Fibroblast of pulmonary artery (primary cell): ENCODE results near the gene STEAP1.

ENCODE experiments used
- DNase-seq: peaks from one replicate; pipeline ENCODE4 v3.0.0-alpha.2; 2010; ENCODE audit warnings: low read depth
- H3K4me3 ChIP-seq: replicated peaks from 2 replicates; pipeline ENCODE4 v1.5.1; 2011; ENCODE audit warnings: low read depth, mild to moderate bottlenecking, control low read depth, low read length, moderate library complexity
- CTCF ChIP-seq: IDR thresholded peaks from 2 replicates; pipeline ENCODE4 v1.5.1; 2011; ENCODE audit warnings: mild to moderate bottlenecking, control low read depth, low read length, inconsistent platforms; ENCODE audit errors: missing control alignments

STEAP1 gene

GRCh38 chr7:90169891-90170290 lies 15.6 kb downstream of the STEAP1 start:
- no peak for DNase-seq
- no peak overlapping the region for H3K4me3 ChIP-seq
- no peak for TF ChIP-seq CTCF

- DNase-seq = no peak
- H3K4me3 ChIP-seq = no peak overlapping the region
- TF ChIP-seq CTCF = no peak
These were observed 17.9 kb downstream of the STEAP1 start for GRCh38 chr7:90172121-90172520.

- TF ChIP-seq CTCF = no peak
- no peak overlapping the region for H3K4me3 ChIP-seq
- DNase-seq = no peak
These were observed 18.4 kb downstream of the STEAP1 start for GRCh38 chr7:90172624-90173023.

DNA sequence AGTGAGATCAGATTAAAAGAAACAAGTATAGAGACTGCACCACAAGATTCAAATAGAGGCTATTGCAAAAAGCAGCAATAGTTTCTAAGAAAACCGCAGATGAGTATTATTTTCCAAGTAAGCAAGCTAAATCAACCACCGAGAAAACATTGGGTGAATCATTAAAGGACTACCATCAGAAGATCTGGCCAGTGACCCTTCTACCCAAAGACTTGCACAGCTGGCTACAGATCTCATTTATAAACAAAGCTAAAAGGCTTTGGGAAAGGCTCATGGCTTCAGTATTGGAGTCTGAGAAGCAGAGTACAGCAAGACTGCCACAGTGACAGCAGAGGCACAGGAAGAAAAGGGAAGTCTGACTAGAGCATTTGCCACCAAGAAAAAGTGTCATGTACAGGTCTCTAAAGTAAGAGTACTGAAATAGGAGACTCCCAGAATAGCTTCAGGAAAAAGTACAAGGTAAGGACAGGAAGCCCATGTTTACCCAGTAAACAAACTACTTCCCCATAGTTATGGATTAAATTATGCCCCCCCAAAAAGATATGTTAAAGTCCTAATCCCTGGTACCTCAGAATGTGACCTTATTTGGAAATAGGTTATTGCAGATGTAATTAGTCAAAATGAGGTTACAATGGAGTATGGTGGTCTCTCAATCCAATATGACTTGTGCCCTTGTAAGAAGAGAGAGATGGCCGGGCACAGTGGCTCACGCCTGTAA lies 19.0 kb downstream of the STEAP1 start:
- DNase-seq = no peak
- no peak overlapping the region for H3K4me3 ChIP-seq
- TF ChIP-seq CTCF = no peak

DNA sequence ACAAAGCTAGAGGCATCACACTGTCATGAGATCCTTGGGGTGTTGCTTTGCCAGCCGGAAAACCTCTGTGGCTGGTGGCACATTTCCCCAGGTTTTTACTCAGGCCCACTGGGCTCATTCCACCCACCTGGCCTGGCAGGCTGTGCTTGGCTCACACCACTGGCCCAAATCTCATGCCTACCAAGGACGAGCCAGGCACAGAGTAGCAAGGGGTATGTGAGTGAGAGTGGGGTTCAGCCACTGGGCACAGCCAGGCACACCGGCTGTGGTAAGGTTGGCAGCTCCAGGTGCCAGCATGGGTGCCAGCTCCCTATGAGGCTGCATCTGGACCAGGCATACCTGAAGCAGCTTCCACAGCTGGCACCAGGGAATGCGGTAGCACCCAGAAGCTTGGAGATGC lies 21.4 kb downstream of the STEAP1 start:
- DNase-seq = no peak
- H3K4me3 ChIP-seq = no peak overlapping the region
- no peak for TF ChIP-seq CTCF

GRCh38 chr7:90176195-90176594 lies 21.9 kb downstream of the STEAP1 start:
- no peak overlapping the region for H3K4me3 ChIP-seq
- no peak for TF ChIP-seq CTCF
- no peak for DNase-seq

DNA sequence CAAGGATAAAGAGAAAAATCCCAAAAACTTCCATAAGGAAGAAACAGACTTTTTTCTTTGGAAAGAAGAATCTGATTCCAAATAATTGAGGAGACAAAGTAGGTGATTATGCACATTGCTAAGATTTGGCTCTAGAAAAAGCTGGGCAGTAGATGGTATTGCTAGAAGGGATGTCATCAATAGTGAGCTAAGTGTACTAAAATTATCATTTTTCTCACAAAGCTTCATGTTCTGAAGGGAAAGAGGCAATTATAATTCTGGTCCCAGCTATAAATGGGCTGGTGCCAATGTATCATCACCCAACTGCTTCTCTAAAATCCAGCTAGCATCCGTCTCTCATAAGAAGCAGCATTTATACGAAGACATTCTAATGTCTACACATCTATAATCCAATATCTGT lies 23.9 kb downstream of the STEAP1 start:
- no peak for TF ChIP-seq CTCF
- DNase-seq = no peak
- H3K4me3 ChIP-seq = no peak overlapping the region
